IPS DF 4.7 (cell line): Measurements from ENCODE around the gene HIF3A.
"Not testable (repeated sequence)": the region's sequence is repeated elsewhere in the genome, so short reads cannot be mapped to it uniquely, and the experiment has no call there.

ENCODE experiments used
- DNase-seq: peaks from one replicate; pipeline ENCODE4 v3.0.0-alpha.2; 2013; ENCODE audit warnings: low spot score; ENCODE audit errors: extremely low read depth

HIF3A gene

DNA sequence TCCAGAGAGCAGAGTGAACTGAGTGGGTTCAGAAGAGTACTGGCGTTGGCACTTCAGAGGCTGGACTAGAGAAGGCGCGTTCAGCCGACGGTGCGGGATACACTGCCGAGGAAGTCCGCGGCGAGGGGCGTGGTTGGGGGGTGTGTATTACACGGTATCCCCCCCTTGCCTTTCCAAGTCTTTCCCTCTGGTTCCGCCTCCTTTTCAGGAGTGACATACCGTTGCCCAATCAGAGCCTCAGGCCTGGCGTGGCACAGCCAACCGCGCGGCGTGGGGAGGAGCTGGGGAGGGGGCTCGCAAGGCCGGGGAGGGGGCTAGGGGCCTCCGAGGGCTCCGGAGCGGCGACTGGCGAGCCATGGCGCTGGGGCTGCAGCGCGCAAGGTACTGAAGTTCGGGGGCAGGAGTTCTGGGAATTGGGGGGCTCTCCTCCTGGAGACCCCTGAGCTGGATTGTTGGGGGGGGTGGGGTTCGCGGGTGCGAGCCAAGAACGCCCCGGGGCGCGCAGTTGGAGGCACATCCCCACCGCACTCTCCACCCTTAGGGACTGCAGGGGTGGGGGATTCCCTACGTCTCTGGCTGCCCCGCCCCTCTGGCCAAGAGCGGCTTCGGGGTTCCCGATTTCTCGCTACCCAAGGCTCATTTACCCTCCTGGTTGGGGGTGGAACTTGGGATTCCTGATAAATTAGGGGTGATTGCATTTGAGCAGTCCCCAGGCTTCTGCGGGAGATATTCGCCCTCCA lies at the start of gene HIF3A:
HIF3A (plus strand) TSS at position 321 of the 740 bp plus-strand sequence; CDS start at position 356, 35 bp downstream.
- DNase-seq, result no peak

DNA sequence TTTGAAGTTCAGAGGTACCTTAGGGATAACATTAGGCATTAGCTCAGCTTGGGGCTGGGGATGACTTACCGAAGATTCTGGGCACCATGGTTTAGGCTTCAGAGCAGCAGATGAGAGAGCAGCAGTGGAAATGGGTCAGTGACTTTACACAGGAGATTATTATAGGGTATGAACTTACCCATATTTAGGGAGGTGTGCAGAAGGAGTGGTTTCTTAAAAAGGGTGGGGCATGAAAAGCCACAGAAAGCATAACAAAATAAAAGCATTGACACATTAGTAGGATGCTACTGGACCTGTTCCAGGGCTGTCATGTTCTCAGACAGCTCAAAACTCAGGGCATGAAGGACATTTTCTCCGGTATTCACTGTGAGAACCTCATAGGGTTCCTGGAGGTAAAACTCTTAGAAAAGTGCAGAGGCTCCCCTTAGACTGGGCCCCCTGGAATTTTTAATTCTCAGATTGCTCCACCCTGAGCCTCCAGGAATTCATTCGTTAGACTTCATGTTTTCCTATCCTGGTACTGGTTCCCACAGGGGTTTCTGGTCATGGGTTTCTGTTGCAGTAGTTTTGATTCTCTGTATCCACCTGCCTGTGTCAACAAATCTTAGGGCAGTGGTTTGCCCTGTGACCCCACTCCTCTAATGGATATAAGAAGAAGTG lies 46.6 kb upstream of the HIF3A start:
- no peak for DNase-seq

GRCh38 chr19:46251416-46251815 lies 45.4 kb upstream of the HIF3A start:
- no peak for DNase-seq

GRCh38 chr19:46254776-46255175 lies 42.1 kb upstream of the HIF3A start:
- DNase-seq, result no peak

DNA sequence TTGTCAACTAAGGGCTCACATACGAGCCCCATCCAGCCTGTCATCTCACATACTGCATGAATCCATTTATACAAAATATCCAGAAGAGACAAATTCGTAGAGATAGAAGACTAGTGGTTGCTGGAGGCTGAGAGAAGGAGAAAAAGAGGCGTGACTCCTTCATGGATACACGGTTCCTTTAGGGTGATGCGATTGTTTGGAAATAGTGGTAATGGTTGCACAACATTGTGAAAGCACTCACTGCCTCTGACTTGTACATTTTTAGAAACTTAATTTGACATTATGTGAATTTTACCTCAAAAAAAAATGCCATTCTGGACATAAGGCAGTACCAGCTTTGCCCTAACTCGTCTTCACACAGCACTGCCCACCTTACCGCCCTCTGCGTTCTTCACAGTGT lies 40.0 kb upstream of the HIF3A start:
- no peak for DNase-seq

GRCh38 chr19:46261501-46261900 lies 35.3 kb upstream of the HIF3A start:
- DNase-seq, result not testable (repeated sequence)

DNA sequence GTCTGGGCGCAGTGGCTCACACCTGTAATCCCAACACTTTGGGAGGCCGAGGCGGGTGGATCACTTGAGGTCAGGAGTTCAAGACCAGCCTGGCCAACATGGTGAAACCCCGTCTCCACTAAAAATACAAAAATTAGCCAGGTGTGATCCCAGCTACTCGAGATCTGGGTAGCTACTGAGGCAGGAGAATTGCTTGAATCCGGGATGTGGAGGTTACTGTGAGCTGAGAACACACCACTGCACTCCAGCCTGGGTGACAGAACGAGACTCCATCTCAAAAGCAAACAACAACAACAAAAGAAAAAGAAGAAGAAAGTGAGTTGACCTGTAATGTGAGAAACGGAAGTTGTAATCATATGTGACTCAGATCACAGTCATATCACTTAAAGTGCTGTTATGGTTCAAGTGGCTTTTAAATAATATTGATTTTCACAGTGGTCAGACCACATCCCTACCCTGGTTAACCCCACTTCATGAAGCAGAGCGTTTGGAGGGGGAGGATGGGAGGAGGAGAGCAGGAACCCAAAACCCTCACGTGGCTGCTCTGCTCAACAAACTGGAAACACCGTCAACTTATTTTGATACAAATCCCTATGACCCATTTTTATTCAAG lies 34.1 kb upstream of the HIF3A start:
- DNase-seq, result not testable (repeated sequence)

GRCh38 chr19:46264801-46265200 lies 32.0 kb upstream of the HIF3A start:
- DNase-seq, result not testable (repeated sequence)

DNA sequence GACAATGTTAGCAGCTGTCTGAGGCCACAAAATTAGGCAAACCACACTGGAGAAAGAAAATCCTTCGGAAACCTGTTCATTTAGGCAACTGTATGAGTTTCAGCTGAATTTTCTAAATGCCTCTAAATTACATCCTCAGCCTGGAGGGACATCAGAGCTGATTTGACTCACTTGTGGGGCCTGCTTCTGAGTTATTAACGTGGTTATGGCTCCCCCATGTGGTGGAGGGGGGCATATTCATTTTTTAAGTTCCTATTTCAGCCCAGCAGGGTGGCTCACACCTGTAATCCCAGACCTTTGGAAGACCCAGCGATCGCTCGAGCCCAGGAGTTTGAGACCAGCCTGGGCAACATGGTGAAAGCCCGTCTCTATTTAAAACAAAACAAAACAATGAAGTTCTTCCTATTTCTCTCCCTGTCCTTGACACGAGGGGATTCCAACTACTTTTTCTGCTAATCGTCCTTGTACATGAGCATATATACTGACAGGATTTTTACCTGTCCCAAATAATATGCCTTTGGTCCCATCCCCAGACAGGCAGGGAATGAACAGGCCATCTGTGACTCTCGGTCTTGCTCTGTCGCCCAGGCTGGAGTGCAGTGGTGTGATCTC lies 31.5 kb upstream of the HIF3A start:
- peak; percentile 71 for DNase-seq

DNA sequence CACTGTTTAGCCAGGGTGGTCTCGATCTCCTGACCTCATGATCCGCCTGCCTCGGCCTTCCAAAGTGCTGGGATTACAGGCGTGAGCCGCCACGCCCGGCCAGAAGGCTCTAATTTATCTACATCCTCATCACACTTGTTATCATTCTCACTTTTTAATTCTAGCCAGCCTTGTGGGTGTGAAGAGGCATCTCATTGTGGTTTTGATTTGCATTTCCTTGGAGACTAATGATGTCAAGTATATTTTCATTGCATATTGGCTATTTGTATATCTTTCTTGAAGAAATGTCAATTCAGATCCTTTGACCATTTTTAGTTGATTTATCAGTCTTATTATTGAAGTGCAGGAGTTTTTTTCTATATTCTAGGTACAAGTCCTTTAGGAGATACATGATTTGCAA lies 27.7 kb upstream of the HIF3A start:
- DNase-seq, result no peak

GRCh38 chr19:46270521-46271256 lies 26.2 kb upstream of the HIF3A start:
- peak; percentile 19 for DNase-seq

DNA sequence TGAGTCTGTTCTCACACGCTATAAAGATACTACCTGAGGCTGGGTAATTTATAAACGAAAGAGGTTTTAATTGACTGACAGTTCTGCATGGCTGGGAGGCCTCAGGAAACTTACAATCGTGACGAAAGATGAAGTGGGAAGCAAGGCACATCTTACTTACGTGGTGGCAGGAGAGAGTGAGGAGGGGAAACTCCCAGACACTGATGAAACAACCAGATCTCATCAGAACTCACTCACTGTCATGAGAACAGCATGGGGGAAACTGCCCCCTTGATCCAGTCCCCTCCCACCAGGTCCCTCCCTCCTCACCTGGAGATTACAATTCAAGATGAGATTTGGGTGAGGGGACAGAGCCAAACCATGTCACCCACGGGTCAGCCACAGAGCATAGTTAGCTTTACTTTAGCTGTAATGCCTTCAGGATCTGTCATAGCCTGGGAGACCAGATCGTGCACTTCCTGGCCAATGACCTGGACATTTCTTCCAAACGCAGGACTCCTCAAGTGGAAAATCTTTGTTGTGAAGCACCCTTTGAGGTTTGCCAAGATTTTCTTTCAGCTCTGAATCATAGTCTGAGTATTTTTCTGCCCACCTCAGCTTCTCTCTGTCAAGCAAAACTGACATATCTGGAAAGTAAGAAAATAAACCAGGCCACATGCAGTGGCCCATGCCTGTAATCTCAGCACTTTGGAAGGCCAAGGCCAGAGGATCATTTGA lies 25.2 kb upstream of the HIF3A start:
- DNase-seq, result no peak

DNA sequence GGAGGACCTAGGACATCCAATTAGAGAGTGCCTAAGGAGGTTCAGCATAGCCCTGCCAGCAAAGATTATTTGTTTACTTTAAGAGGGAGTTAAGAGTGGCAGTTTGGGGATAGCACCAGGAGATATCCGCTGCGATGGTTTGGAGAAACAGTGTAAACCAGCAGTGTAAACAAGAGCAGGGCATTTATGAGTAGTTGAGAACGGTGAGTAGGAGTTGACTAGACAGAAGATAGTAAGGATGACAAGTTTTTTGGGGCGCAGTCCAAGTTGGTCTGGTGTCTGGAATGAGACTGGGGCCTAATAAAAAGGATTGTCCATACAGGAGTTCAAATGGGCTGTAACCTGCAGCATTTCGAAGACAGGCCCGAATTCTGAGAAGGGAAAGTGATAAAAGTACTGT lies 22.9 kb upstream of the HIF3A start:
- not testable (repeated sequence) for DNase-seq

DNA sequence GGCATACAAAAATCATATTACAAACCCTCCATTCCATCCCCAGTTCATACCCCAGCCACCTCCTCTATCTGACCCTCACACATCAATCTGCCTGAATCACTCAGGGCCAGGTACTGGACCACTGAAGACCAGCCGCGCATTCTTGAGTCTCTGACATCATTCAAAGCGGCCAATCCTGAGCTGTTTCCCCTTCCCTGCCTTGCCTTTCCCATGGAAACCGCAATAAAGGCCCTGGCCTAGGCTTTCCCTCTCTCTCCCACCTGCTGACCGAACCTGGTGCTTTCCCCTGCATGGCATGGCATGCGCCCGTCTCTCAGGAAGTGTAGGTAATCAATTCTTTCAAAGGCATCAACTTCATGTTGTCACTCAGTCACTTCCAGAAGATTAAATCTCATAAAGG lies 17.7 kb upstream of the HIF3A start:
- no peak for DNase-seq

DNA sequence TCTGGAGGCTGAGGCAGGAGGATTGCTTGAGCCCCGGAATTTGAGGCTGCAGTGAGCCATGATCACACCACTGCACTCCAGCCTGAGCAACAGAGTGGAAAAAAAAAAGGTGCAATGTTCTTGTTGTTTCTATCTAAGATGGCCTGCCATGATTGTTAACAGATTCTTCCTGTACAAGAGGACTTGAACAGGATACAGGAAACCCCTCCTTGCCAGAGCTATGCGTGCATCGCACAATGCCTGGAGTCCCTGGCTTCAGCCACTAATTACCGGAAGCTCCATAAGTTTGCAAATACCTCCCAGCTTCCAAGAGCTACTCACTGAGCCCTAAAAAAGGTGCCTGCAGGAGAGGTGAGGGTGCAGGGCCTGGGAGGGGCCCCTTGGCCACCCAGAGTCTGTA lies 13.1 kb upstream of the HIF3A start:
- no peak for DNase-seq

DNA sequence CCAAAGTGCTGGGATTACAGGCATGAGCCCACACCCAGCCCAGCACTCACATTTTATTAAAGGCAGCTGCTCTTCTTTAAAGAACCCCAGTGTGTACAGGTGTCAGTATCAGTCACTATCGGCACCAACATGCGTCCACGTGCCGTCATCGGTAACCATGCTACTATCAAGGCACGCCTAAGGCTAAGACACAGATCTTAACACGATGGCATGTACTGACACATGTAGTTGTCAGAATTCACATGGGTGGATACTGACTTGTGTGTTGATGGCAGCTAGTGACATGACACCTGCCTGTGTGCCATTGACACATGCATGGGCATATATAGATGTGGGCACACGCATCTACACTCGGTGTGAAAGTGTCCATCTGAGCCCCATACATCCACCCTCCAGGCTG lies 12.2 kb upstream of the HIF3A start:
- DNase-seq, result no peak

GRCh38 chr19:46287585-46287984 lies 9.3 kb upstream of the HIF3A start:
- no peak for DNase-seq

DNA sequence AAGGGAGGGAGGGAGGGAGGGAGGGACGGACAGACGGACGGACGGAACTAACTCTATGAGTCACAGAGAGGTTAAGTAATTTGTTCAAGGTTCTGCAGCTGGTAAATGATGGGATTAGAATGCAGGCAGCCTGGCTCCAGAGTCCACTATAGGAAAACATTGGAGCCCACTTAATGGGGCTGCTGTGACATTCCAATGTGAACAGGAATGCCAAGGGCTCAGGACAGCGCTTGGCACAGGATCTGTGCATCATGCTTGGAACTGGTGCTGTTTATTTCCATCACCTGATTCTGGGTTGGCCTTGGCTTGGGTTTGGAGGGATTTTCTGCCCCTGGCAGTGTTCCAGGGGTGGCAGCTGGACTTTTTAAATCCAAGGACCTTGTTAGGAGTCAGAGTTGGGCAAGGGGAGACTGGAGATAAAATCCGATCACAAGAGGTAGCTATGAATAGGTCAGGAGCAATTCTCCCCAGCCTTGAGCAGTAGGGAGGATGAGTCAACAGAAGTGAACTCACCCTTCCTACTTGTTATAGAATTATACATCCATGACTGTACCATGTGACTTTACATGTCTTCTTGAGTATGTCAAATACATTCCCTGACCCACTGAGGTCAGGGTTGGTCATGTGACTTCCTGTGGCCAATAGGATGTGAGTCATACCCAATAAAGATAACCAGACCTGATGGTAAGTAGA lies 7.8 kb upstream of the HIF3A start:
- DNase-seq, result no peak

DNA sequence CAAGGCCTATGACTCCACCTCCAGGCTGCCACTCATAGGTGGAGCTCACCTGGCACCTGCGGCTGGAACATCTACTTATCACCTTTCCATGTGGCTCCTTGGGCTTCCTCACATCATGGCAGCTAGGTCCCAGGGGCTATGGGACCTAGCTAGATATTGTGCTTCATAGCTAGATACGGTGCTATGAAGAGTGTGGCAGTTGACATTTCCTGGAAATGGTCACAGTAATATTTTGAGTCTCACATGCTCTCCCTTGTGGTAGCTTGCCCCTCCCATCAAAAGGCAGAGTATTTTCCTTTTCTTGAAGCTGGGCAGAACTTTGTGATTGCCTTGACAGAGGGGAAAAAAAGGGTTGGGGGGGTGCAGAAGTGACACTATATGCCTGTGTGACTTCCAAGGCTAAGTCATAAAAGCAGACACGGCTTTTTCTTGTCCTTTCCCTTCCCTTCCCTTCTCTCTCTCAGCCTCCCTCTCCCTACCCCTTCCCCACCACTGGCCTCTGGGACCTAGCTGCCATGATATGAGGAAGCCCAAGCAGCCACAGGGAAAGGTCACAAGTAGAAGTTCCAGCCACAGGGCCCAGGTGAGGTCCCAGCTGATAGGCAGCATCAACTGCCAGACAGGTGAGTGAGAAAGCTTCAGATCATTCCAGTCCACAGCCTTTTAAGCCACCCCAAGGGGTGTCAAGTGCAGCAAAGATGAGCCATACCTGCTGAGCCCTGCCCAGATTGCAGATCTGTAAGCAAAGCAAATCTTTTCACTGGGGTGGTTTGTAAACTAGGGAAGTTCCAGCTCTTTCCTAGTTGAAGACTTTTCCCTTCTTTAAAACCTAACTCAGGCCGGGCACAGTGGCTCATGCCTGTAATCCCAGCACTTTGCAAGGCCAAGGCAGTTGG lies 6.9 kb upstream of the HIF3A start:
- no peak for DNase-seq
